ENCODE data around the gene SPOP. TPM values are rescaled to one million over a fixed set of nuclear protein-coding genes. Genes with fewer than 3 reads are reported as not detected.
"Not testable (repeated sequence)": the region's sequence is repeated elsewhere in the genome, so short reads cannot be mapped to it uniquely, and the experiment has no call there.

Gene SPOP
- total RNA-seq, 1 donor from 2014 or later, result 60.3 TPM

DNA sequence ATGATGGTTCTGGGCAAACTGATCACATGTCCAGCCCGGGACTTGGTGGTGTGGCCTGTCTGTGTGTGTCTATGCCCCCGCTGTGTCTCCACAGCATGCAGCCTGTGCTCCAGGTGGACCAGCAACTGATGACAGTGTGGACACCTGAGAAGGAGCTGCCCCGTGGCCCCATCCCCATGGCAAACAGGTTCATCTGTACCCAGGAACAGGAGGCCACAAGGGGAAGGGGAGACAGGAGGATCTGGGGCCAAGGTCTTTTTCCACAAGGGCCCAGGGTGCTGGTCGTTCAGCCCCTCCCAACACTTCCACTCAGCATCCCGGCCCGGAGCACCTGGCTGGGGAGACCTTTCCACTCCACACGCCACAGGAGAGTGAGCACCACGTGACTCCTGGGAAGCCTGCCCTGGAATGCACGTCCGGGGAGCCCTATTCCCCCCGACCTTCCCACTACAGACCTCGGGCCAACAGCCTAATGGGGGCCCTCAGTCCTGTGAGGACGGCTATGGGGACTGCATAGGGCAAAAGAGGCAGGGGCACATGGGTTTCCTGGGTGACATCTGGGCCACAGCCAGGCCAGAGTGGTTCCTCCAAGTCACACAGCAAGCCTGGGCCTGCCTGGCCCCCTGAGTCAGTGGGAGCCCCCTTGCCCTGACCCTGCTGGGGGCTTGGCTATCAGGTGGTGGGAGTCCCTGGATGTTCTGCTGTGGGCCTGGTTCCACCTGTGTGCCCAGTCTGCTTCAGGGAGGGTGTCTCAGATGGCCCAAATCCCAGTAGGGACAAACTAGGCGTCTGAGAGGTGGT, 123.0 kb downstream of the SPOP start:
- H3K27ac Mint-ChIP-seq (ENCODE audit: unreplicated experiment), result no peak overlapping the region
- no peaks in the 10 kb centered on the region for H3K9me3 Mint-ChIP-seq
- peaks cover 7% of the 10 kb centered on the region for H3K27me3 Mint-ChIP-seq (ENCODE audit: low read depth)
- DNase-seq (ENCODE audit: low read depth, low spot score), result no peak
- H3K4me1 Mint-ChIP-seq, result peaks cover 18% of the 10 kb centered on the region
- H3K36me3 Mint-ChIP-seq (ENCODE audit: low read depth), result no peaks in the 10 kb centered on the region
- H3K4me3 Mint-ChIP-seq, result no peak overlapping the region
- TF ChIP-seq, protein P1, sequence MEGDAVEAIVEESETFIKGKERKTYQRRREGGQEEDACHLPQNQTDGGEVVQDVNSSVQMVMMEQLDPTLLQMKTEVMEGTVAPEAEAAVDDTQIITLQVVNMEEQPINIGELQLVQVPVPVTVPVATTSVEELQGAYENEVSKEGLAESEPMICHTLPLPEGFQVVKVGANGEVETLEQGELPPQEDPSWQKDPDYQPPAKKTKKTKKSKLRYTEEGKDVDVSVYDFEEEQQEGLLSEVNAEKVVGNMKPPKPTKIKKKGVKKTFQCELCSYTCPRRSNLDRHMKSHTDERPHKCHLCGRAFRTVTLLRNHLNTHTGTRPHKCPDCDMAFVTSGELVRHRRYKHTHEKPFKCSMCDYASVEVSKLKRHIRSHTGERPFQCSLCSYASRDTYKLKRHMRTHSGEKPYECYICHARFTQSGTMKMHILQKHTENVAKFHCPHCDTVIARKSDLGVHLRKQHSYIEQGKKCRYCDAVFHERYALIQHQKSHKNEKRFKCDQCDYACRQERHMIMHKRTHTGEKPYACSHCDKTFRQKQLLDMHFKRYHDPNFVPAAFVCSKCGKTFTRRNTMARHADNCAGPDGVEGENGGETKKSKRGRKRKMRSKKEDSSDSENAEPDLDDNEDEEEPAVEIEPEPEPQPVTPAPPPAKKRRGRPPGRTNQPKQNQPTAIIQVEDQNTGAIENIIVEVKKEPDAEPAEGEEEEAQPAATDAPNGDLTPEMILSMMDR (conservative IDR thresholded peaks at IDR 0.05), result no peak

DNA sequence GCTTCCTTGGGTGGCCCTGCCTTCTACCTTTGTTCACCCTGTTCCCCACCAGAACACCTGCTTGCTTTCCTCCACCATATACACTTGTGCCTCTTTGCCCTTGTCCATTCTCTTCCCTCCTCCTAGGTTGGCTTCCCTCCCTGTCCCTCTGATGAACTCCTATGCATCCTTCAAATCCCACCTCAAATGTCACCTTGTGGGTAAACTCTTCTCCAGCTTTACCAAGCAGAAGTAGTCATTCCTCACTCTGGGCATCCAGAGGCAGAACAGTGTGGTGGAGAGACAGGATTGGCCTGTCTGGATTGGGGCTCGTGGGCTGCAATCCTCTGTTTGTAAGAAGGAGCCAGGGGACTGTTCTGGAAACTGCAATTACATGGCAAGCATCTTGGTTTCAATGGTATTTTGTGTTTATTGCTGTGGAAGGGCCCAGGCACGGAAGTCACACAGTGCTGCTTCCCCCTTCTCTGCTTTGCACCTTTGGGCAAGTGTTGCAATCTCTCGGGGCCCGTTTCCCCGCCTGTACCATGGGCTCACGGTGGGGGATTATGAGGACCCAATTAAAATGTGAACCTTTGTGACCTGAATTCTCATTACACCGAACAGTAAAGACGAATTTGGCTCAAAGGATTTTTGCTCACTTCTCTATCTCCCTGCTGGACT, 124.1 kb downstream of the SPOP start:
- H3K36me3 Mint-ChIP-seq (ENCODE audit: low read depth), result no peaks in the 10 kb centered on the region
- peaks cover 23% of the 10 kb centered on the region for H3K4me1 Mint-ChIP-seq
- H3K27ac Mint-ChIP-seq (ENCODE audit: unreplicated experiment), result no peak overlapping the region

DNA sequence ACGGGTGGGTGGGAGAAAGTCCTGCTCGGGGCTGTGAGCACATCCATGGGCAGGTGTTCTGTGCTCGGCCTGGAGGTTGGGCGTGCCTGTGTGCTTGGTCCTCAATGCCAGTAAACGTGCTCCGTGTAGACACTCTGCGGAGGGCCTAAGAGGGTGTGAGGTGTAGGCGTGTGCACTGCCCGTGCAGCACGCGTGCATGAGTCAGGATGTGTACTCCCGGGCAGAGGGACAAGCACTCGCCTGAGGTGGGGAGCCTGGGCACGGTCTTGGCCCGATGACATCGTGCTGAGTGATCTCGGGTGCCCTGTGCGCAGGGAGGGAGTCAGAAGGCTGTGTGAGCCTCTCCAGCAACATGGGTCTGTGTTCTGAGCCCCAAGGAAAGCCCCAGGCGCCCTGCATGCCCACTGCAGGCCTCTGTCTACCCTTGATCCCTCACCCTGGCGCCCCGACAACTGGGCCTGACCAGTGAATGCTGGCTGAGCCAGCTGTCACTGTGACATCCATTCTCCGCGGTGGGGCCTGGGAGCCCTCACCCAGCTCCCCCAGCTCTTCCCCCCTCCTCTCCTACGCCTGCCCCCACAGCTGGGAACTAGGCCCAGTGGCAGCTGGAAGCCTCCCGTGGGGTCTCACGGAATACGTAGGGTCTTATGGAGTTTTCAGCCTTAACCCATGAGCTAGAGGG, 125.7 kb downstream of the SPOP start:
- H3K27ac Mint-ChIP-seq (ENCODE audit: unreplicated experiment), result no peak overlapping the region
- TF ChIP-seq, protein P1 (conservative IDR thresholded peaks at IDR 0.05), result no peak
- DNase-seq (ENCODE audit: low read depth, low spot score), result no peak
- H3K4me3 Mint-ChIP-seq, result no peak overlapping the region
- H3K9me3 Mint-ChIP-seq, result no peaks in the 10 kb centered on the region
- H3K4me1 Mint-ChIP-seq, result peaks cover 30% of the 10 kb centered on the region
- H3K27me3 Mint-ChIP-seq (ENCODE audit: low read depth), result no peaks in the 10 kb centered on the region
- H3K36me3 Mint-ChIP-seq (ENCODE audit: low read depth), result no peaks in the 10 kb centered on the region

More for the DNA sequence above, 124.1 kb downstream of the SPOP start:
- Mint-ChIP-seq H3K27me3 (ENCODE audit: low read depth) (peaks cover 4% of the 10 kb centered on the region), H3K9me3 (no peaks in the 10 kb centered on the region), H3K4me3 (no peak overlapping the region)
- TF ChIP-seq, protein P1 (conservative IDR thresholded peaks at IDR 0.05), result no peak
- DNase-seq (ENCODE audit: low read depth, low spot score), result no peak

DNA sequence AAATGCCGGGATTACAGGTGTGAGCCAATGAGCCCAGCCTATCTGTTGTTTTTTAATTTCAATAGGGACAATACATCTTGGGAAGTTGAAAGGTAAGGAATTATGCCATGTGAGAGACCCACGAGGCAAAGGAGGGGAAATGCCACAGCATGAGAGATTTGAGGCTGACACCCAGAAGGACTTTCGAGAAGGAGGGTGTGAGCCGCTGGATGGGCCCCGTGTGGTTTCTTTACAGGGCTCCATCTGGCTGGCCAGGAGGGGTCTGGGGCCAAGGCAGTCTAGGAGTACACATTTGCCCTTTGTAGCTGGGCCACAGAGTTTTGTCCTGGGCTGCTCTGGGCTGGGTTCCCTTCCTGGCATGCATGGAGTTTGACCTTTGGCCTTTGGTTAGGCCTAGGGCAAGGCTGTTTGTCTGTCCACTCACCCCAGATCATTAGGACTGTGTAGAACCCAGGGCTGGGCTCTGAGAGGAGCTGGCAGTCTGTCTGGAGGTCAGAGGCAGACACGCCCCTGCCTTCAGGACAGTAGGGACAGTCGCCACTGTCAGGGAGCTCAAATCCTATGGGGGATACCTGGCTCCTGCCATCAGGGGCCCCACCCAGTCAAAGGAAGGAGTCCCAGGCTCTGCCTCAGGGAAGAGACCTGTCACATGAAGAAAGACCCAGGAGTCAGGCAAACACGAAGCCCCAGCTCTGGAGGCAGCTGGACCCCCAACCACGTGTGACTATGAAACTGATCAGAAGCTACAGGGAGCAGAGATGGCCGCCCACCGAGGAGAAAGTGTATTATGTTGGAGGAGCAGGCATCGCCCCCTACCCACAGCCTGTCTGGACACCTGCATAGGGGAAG, 126.5 kb downstream of the SPOP start:
- TF ChIP-seq, protein P1 (conservative IDR thresholded peaks at IDR 0.05), result no peak
- Mint-ChIP-seq H3K27ac (ENCODE audit: unreplicated experiment) (no peak overlapping the region), H3K4me1 (peaks cover 32% of the 10 kb centered on the region), H3K27me3 (ENCODE audit: low read depth) (no peaks in the 10 kb centered on the region), H3K9me3 (no peaks in the 10 kb centered on the region), H3K4me3 (no peak overlapping the region), H3K36me3 (ENCODE audit: low read depth) (no peaks in the 10 kb centered on the region)
- no peak for DNase-seq (ENCODE audit: low read depth, low spot score)

DNA sequence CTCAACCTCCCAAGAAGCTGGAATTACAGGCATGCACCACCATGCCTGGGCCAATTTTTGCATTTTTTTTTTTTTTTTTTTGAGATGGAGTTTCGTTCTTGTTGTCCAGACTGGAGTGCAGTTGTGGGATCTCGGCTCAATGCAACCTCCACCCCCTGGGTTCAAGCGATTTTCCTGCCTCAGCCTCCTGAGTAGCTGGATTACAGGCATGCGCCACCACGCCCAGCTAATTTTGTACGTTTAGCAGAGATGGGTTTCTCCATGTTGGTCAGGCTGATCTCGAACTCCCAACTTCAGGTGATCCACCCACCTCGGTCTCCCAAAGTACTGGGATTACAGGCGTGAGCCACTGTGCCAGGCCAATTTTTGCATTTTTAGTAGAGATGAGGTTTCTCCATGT, 127.1 kb downstream of the SPOP start:
- H3K9me3 Mint-ChIP-seq; H3K27ac Mint-ChIP-seq (ENCODE audit: unreplicated experiment); H3K27me3 Mint-ChIP-seq (ENCODE audit: low read depth); DNase-seq (ENCODE audit: low read depth, low spot score); H3K36me3 Mint-ChIP-seq (ENCODE audit: low read depth); H3K4me3 Mint-ChIP-seq: not testable (repeated sequence)
- H3K4me1 Mint-ChIP-seq, result peaks cover 30% of the 10 kb centered on the region
